PC-3 (cell line): ENCODE measurements around the gene RETREG1. TPM values are rescaled to one million over a fixed set of nuclear protein-coding genes. Genes with fewer than 3 reads are reported as not detected.

Experiments
- ATAC-seq: fragments of 200-7000 bp; cut with Tn5 transposase; 2 replicates; pipeline ENCODE4 v1.9.1; 2020; ENCODE audit warnings: mild to moderate bottlenecking, moderate library complexity
- BruUV-seq: library from RNA; stranded (reverse); fragments of 400-500 nt; replicated peaks from 2 replicates; lab custom pipeline; 2021; lab: Mats Ljungman, UMichigan
- CTCF ChIA-PET: fragments of 300-600 bp; sonication (Branson Sonifier 250); formaldehyde crosslinking; loops from one replicate; lab custom pipeline; 2022; ENCODE audit warnings: antibody characterized with exemption; lab: Charles Lee
- POLR2A ChIA-PET: fragments of 300-600 bp; sonication (Branson Sonifier 250); formaldehyde crosslinking; loops from one replicate; lab custom pipeline; 2022; ENCODE audit warnings: antibody characterized with exemption; ENCODE audit not compliant: unreplicated experiment; lab: Charles Lee
- DNase-seq: peaks from one replicate; pipeline ENCODE4 v3.0.0-alpha.2; 2015
- H2AFZ ChIP-seq: fragments of 300-600 bp; sonication (generic); 2 replicates; pipeline ENCODE4 v1.6.0; 2016; ENCODE audit warnings: antibody characterized with exemption, low read length
- H3F3A ChIP-seq: fragments of 300-600 bp; sonication (generic); one replicate; pipeline ENCODE4 v1.6.0; 2017; ENCODE audit warnings: antibody characterized with exemption, low read length, control low read depth, mild to moderate bottlenecking; ENCODE audit not compliant: unreplicated experiment
- H3K27ac ChIP-seq: fragments of 300-600 bp; sonication (generic); 2 replicates; pipeline ENCODE4 v1.5.1; 2016; ENCODE audit warnings: mild to moderate bottlenecking, low read length
- H3K27me3 ChIP-seq: fragments of 300-600 bp; sonication (generic); 2 replicates; pipeline ENCODE4 v1.6.1; 2016; ENCODE audit warnings: low read length, mixed read lengths
- H3K36me3 ChIP-seq: fragments of 300-600 bp; sonication (generic); 2 replicates; pipeline ENCODE4 v1.6.1; 2016; ENCODE audit warnings: low read depth, mixed run types, low read length, mixed read lengths
- H3K4me1 ChIP-seq: fragments of 300-600 bp; sonication (generic); 2 replicates; pipeline ENCODE4 v1.5.1; 2016; ENCODE audit warnings: low read length; ENCODE audit not compliant: insufficient read depth
- H3K4me2 ChIP-seq: fragments of 300-600 bp; sonication (generic); 2 replicates; pipeline ENCODE4 v1.6.0; 2016; ENCODE audit warnings: low read length
- H3K4me3 ChIP-seq: fragments of 300-600 bp; sonication (generic); 2 replicates; pipeline ENCODE4 v1.5.1; 2016; ENCODE audit warnings: mild to moderate bottlenecking, low read length, mixed read lengths
- H3K79me2 ChIP-seq: fragments of 300-600 bp; sonication (generic); 2 replicates; pipeline ENCODE4 v1.6.1; 2017; ENCODE audit warnings: low read length, mixed read lengths
- H3K9ac ChIP-seq: fragments of 300-600 bp; sonication (generic); 2 replicates; pipeline ENCODE4 v1.6.0; 2016; ENCODE audit warnings: mild to moderate bottlenecking, low read length
- H3K9me2 ChIP-seq: fragments of 300-600 bp; sonication (generic); replicated peaks from 2 replicates; pipeline ENCODE4 v1.6.1; 2016; ENCODE audit warnings: mixed run types, low read length, mixed read lengths
- H3K9me3 ChIP-seq: fragments of 300-600 bp; sonication (generic); 2 replicates; pipeline ENCODE4 v1.6.1; 2016; ENCODE audit warnings: low read length, mixed read lengths
- H4K20me1 ChIP-seq: fragments of 300-600 bp; sonication (generic); 2 replicates; pipeline ENCODE4 v1.6.1; 2016; ENCODE audit warnings: low read length, mixed read lengths
- CTCF ChIP-seq: fragments of 300-600 bp; sonication (generic); conservative IDR thresholded peaks from 2 replicates; pipeline ENCODE4 v1.5.1; 2017; ENCODE audit warnings: antibody characterized with exemption, low read depth, mild to moderate bottlenecking, low read length
- EZH2 ChIP-seq: fragments of 300-600 bp; sonication (generic); IDR thresholded peaks from one replicate; pipeline ENCODE4 v1.6.1; 2017; ENCODE audit warnings: antibody characterized with exemption, mild to moderate bottlenecking, low read length; ENCODE audit not compliant: unreplicated experiment
- EZH2phosphoT487 ChIP-seq: fragments of 300-600 bp; sonication (generic); IDR thresholded peaks from 2 replicates; pipeline ENCODE4 v1.6.1; 2018; ENCODE audit warnings: mild to moderate bottlenecking, antibody characterized with exemption, low read length, borderline replicate concordance
- intact Hi-C: fragments of 100-400 bp; cut with micrococcal nuclease; formaldehyde crosslinking; loops from 2 replicates; pipeline ENCODE4 v1.9.0; 2023
- total RNA-seq: library from RNA; depleted of rRNA; stranded (reverse); fragments of >200 nt; gene quantifications from 2 replicates; pipeline ENCODE4 v1.2.3, GENCODE V29; 2014

Gene RETREG1
- total RNA-seq, 1 experiment from 2014 or later: 1.7 TPM

- ATAC-seq: no peak
- no peak overlapping the region for H3K9ac ChIP-seq
- H3K36me3 ChIP-seq: peaks cover 84% of the 10 kb centered on the region
- H3K9me2 ChIP-seq: no peaks in the 10 kb centered on the region
- CTCF ChIA-PET: no interaction called here
- no peak overlapping the region for H3K4me3 ChIP-seq
- H2AFZ ChIP-seq: no peak overlapping the region
- H3K4me2 ChIP-seq: no peak overlapping the region
- peaks cover 12% of the 10 kb centered on the region for H3K4me1 ChIP-seq
- peaks cover 33% of the 10 kb centered on the region for H3K79me2 ChIP-seq
- no peaks in the 10 kb centered on the region for H3F3A ChIP-seq
- no TSS peak for BruUV-seq
- H3K27ac ChIP-seq: no peak overlapping the region
- no peaks in the 10 kb centered on the region for H3K9me3 ChIP-seq
- 0 out of 2 replicates have a peak, but pooled peaks cover 11% of the 10 kb centered on the region for H4K20me1 ChIP-seq
- H3K27me3 ChIP-seq: no peaks in the 10 kb centered on the region
- intact Hi-C loops: no loop called here
- no peak for TF ChIP-seq CTCF
- no peak for DNase-seq
- POLR2A ChIA-PET: no interaction called here
Measured at GRCh38 chr5:16454686-16455085, 162.1 kb downstream of the RETREG1 start.

DNA sequence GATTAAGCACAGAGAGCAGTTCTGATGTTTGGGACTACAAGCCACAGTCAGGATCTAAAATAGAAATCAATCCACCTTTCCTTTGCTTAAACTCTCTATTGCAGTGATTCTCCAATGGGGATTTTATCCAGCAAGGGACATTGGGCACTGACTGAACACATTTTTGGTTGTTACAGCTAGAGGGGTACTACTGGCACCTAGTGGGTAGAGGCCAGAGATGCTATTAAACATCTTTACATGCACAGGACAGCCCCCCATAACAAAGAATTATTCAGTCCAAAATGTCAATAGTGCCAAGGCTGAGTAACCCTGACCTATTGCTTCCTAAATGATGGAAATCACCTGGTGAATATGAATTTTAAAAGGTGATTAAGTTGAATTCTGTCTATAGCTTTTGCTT lies 163.2 kb downstream of the RETREG1 start:
- peaks cover 84% of the 10 kb centered on the region for H3K36me3 ChIP-seq
- BruUV-seq: no TSS peak
- DNase-seq: no peak

GRCh38 chr5:16450163-16450562 lies 166.6 kb downstream of the RETREG1 start:
- no peak overlapping the region for H3K27ac ChIP-seq
- TF ChIP-seq CTCF (no peak), EZH2phosphoT487 (no peak), EZH2 (no peak)
- 0 out of 2 replicates have a peak, but pooled peaks cover 3% of the 10 kb centered on the region for H4K20me1 ChIP-seq
- peaks cover 70% of the 10 kb centered on the region for H3K36me3 ChIP-seq
- no peak overlapping the region for H3K9ac ChIP-seq
- H3K79me2 ChIP-seq: peaks cover 19% of the 10 kb centered on the region
- CTCF ChIA-PET: no interaction called here
- H3K27me3 ChIP-seq: no peaks in the 10 kb centered on the region
- H3K4me1 ChIP-seq: no peaks in the 10 kb centered on the region
- intact Hi-C loops: no loop called here
- ATAC-seq (no peak), DNase-seq (no peak)
- no peaks in the 10 kb centered on the region for H3K9me3 ChIP-seq
- H2AFZ ChIP-seq: no peak overlapping the region
- H3K9me2 ChIP-seq: no peaks in the 10 kb centered on the region
- no peaks in the 10 kb centered on the region for H3F3A ChIP-seq
- no peak overlapping the region for H3K4me2 ChIP-seq
- BruUV-seq: no TSS peak
- POLR2A ChIA-PET: no interaction called here
- no peak overlapping the region for H3K4me3 ChIP-seq

More for the DNA sequence above, 163.2 kb downstream of the RETREG1 start:
- Histone ChIP-seq H4K20me1 (0 out of 2 replicates have a peak, but pooled peaks cover 11% of the 10 kb centered on the region), H3K27ac (no peak overlapping the region), H3K9me2 (no peaks in the 10 kb centered on the region), H3K4me3 (no peak overlapping the region), H2AFZ (no peak overlapping the region), H3K4me1 (peaks cover 12% of the 10 kb centered on the region), H3K27me3 (no peaks in the 10 kb centered on the region), H3K9me3 (no peaks in the 10 kb centered on the region), H3K79me2 (peaks cover 26% of the 10 kb centered on the region), H3K9ac (no peak overlapping the region), H3K4me2 (no peak overlapping the region), H3F3A (no peaks in the 10 kb centered on the region)
- TF ChIP-seq EZH2phosphoT487: no peak
- TF ChIP-seq CTCF: peak; percentile 30; the same call in 1 of the 2 replicates
- TF ChIP-seq EZH2: no peak
- no peak for ATAC-seq
- ChIA-PET CTCF (no interaction called here), POLR2A (no interaction called here)
- intact Hi-C loops: no loop called here
